Keratinocyte (primary cell): ENCODE data around the gene GPC3. TPM values are rescaled to one million over a fixed set of nuclear protein-coding genes. Genes with fewer than 3 reads are reported as not detected.

Experiments used
- DNase-seq: peaks from one replicate; pipeline ENCODE4 v3.0.0-alpha.2; 2011; ENCODE audit warnings: low read depth, missing footprints, low spot score
- FAIRE-seq: peaks from 2 replicates; lab custom pipeline; 2011; peaks lifted over from hg19 to GRCh38; lab: Jason Lieb, UNC
- H2AFZ ChIP-seq: 2 replicates; pipeline ENCODE4 v1.6.0; 2012; ENCODE audit warnings: low read length, control low read depth, inconsistent platforms; ENCODE audit not compliant: control insufficient read depth
- H3K27ac ChIP-seq: 2 replicates; pipeline ENCODE4 v1.5.1; 2011; ENCODE audit warnings: low read length; ENCODE audit not compliant: control insufficient read depth, insufficient read depth
- H3K27me3 ChIP-seq: 3 replicates; pipeline ENCODE4 v1.6.0; 2011; ENCODE audit warnings: low read length; ENCODE audit not compliant: control insufficient read depth, insufficient read depth; ENCODE audit errors: extremely low read depth
- H3K36me3 ChIP-seq, 2 experiments: 2 replicates in 1 of 2; 3 replicates in 1 of 2; pipeline ENCODE4 v1.5.1; 2011; ENCODE audit warnings: low read length in 2 of 2, mild to moderate bottlenecking in 1 of 2; ENCODE audit not compliant: control insufficient read depth in 2 of 2, insufficient read depth in 2 of 2; ENCODE audit errors: extremely low read depth in 1 of 2
- H3K4me1 ChIP-seq: 3 replicates; pipeline ENCODE4 v1.5.1; 2011; ENCODE audit warnings: low read length; ENCODE audit not compliant: control insufficient read depth, insufficient read depth; ENCODE audit errors: extremely low read depth
- H3K4me2 ChIP-seq: 3 replicates; pipeline ENCODE4 v1.6.0; 2011; ENCODE audit warnings: low read depth, low read length; ENCODE audit not compliant: control insufficient read depth, insufficient read depth; ENCODE audit errors: extremely low read depth
- H3K4me3 ChIP-seq, 3 experiments: fragments of 200-600 bp in 1 of 3; sonication (generic) in 1 of 3; 2 replicates in 2 of 3; 3 replicates in 1 of 3; pipeline ENCODE4 v1.5.1; 2011 to 2016; ENCODE audit warnings: low read length in 3 of 3, mild to moderate bottlenecking in 3 of 3, control low read depth in 2 of 3, inconsistent platforms in 1 of 3, low read depth in 1 of 3, mixed read lengths in 1 of 3, mixed run types in 1 of 3, moderate library complexity in 1 of 3; ENCODE audit not compliant: control insufficient read depth in 2 of 3, insufficient read depth in 2 of 3; ENCODE audit errors: extremely low read depth in 1 of 3
- H3K79me2 ChIP-seq: 2 replicates; pipeline ENCODE4 v1.6.0; 2012; ENCODE audit warnings: low read length; ENCODE audit not compliant: control insufficient read depth, insufficient read depth
- H3K9ac ChIP-seq: 3 replicates; pipeline ENCODE4 v1.6.0; 2011; ENCODE audit warnings: low read length; ENCODE audit not compliant: control insufficient read depth, insufficient read depth; ENCODE audit errors: extremely low read depth
- H3K9me1 ChIP-seq: 3 replicates; pipeline ENCODE4 v1.6.0; 2011; ENCODE audit warnings: low read length; ENCODE audit not compliant: control insufficient read depth, insufficient read depth; ENCODE audit errors: extremely low read depth
- H3K9me3 ChIP-seq: 2 replicates; pipeline ENCODE4 v1.5.1; 2012; ENCODE audit warnings: low read depth, low read length; ENCODE audit not compliant: control insufficient read depth
- H4K20me1 ChIP-seq: 3 replicates; pipeline ENCODE4 v1.6.0; 2011; ENCODE audit warnings: low read length; ENCODE audit not compliant: control insufficient read depth, insufficient read depth; ENCODE audit errors: extremely low read depth
- EZH2 ChIP-seq: IDR thresholded peaks from one replicate; pipeline ENCODE4 v1.6.1; 2012; ENCODE audit warnings: inconsistent platforms, mild to moderate bottlenecking, low read length, moderate library complexity
- dilution Hi-C: fragments of 300-500 bp; cut with MboI; formaldehyde crosslinking; loops from one replicate; pipeline ENCODE4 v1.7.0; 2020; ENCODE audit warnings: low sequenced_read_pairs; ENCODE audit not compliant: extremely low pct_ligation_motif_present
- polyA plus RNA-seq, 5 experiments: library from polyadenylated mRNA; depleted of rRNA in 3 of 5; stranded (reverse) in 3 of 5; stranded (forward) in 1 of 5; unstranded in 1 of 5; fragments of >200 nt; gene quantifications; 1 replicate in 1 of 5; 2 replicates in 3 of 5; 3 replicates in 1 of 5; pipeline versions ENCODE4 v1.2.1 to v1.2.3, GENCODE V29; 2011 to 2012; ENCODE audit warnings: missing spikeins in 2 of 5, low read depth in 1 of 5, low replicate concordance in 1 of 5
- TF ChIP-seq, protein P1 (sequence below), 3 experiments: IDR thresholded peaks in 1 of 3; conservative IDR thresholded peaks in 1 of 3; optimal IDR thresholded peaks in 1 of 3; 2 replicates in 2 of 3; 3 replicates in 1 of 3; pipeline versions ENCODE3 to v1.5.1; 2011; ENCODE audit warnings: low read length in 3 of 3, mild to moderate bottlenecking in 3 of 3, moderate library complexity in 2 of 3, control low read depth in 1 of 3, inconsistent platforms in 1 of 3; ENCODE audit not compliant: insufficient read depth in 2 of 3; ENCODE audit errors: extremely low read depth in 1 of 3

Gene GPC3
- polyA plus RNA-seq, 1 donor (not counting 4 experiments of a cell fraction or from before 2014, with no cell fraction given), result 0.03 TPM

DNA sequence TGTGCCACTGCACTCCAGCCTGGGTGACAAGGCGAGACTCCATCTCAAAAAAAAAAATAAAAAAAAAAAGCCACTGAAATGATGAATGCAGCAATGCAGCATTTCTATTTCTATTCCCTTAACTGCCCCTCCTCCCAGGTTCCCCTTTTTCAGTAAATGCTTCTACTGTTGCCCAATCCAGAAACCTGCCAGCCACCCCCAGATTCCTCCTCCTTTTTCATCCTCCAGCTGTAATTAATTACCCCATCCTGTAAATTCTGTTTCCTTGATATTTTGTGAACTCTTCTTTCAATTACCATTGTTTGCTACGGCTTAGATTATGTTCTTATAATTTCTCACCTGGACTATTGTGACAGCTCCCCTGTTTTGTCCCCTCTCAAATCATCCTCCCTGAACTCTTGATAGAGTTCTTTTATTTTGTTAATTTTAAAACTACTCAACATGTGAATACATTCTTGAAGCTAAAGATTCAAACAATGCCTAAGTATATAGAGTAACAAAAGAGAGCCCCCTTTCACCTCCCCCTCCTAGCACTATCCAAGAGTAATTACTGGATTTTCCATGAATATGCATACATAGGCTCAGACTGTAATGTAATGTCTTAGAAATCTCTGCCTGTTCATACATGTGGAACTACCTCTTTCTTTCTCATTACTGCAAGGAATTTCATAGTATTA lies 429.5 kb downstream of the GPC3 start:
- Histone ChIP-seq H3K79me2 (no peaks in the 10 kb centered on the region), H2AFZ (no peak overlapping the region), H4K20me1 (no peaks in the 10 kb centered on the region), H3K9ac (no peak overlapping the region), H3K27me3 (no peaks in the 10 kb centered on the region), H3K27ac (no peak overlapping the region), H3K9me3 (peaks cover 5% of the 10 kb centered on the region), H3K9me1 (no peaks in the 10 kb centered on the region), H3K4me3 (no peak overlapping the region), H3K4me1 (no peaks in the 10 kb centered on the region), H3K4me2 (no peak overlapping the region), H3K36me3 (no peaks in the 10 kb centered on the region)
- no peak for FAIRE-seq
- TF ChIP-seq, protein P1, sequence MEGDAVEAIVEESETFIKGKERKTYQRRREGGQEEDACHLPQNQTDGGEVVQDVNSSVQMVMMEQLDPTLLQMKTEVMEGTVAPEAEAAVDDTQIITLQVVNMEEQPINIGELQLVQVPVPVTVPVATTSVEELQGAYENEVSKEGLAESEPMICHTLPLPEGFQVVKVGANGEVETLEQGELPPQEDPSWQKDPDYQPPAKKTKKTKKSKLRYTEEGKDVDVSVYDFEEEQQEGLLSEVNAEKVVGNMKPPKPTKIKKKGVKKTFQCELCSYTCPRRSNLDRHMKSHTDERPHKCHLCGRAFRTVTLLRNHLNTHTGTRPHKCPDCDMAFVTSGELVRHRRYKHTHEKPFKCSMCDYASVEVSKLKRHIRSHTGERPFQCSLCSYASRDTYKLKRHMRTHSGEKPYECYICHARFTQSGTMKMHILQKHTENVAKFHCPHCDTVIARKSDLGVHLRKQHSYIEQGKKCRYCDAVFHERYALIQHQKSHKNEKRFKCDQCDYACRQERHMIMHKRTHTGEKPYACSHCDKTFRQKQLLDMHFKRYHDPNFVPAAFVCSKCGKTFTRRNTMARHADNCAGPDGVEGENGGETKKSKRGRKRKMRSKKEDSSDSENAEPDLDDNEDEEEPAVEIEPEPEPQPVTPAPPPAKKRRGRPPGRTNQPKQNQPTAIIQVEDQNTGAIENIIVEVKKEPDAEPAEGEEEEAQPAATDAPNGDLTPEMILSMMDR (optimal IDR thresholded peaks at IDR 0.05 in 1 of 3, IDR thresholded peaks at IDR 0.05 in 1 of 3, conservative IDR thresholded peaks at IDR 0.05 in 1 of 3; ENCODE audit: extremely low read depth in 1 of 3, insufficient read depth in 2 of 3, low read length in 3 of 3), result no peak
- no peak for TF ChIP-seq EZH2
- DNase-seq, result no peak
- dilution Hi-C loops, result no loop called here

DNA sequence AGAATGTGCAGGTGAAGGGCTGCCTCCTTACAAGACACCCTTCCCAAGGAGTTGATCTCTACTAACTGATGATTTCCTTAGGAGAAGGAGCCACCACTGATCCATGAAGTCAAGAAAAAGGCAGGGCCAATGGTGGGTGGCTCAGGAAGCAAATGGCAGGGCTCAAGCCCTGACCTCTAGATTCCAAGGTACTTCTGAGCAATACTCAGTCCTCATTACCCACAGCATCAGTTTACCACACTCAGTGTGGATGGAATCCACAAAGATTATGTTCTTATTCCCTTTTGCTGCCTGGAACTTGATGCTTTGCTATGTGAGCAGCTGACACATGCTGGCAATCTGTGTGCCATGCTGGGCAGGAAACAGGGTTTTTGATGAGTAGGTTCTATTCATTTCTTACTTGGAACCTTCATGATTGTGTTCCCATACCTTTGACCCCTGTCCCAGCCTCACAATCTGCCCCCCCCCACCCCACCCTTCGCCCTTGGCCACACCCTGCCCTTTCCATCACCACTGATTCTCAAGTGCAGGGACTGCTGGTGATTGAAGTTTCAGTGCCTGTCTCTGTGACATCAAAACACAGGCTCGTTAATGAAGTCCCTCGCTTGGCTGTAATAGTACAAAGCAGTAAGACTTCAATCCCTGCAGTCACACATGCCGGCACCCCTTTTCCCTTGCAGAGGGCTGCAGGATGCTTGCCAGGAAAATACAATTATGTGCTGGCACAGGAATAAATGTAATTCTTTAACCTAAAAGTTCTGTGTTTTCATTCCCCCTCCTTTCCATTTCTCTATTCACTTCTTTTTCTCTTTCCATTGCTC lies 434.5 kb downstream of the GPC3 start:
- Histone ChIP-seq H3K4me1 (no peaks in the 10 kb centered on the region), H3K9me1 (no peaks in the 10 kb centered on the region), H3K9me3 (peaks cover 5% of the 10 kb centered on the region), H3K36me3 (no peaks in the 10 kb centered on the region), H3K4me3 (no peak overlapping the region), H4K20me1 (no peaks in the 10 kb centered on the region), H2AFZ (no peak overlapping the region), H3K9ac (no peak overlapping the region), H3K4me2 (no peak overlapping the region), H3K79me2 (no peaks in the 10 kb centered on the region), H3K27me3 (no peaks in the 10 kb centered on the region), H3K27ac (no peak overlapping the region)
- dilution Hi-C loops, result no loop called here
- FAIRE-seq, result no peak
- TF ChIP-seq, protein P1 (optimal IDR thresholded peaks at IDR 0.05 in 1 of 3, IDR thresholded peaks at IDR 0.05 in 1 of 3, conservative IDR thresholded peaks at IDR 0.05 in 1 of 3; ENCODE audit: extremely low read depth in 1 of 3, insufficient read depth in 2 of 3, low read length in 3 of 3), result no peak
- no peak for TF ChIP-seq EZH2
- no peak for DNase-seq
